ENCODE measurements around the gene PARP1. TPM values are rescaled to one million over a fixed set of nuclear protein-coding genes. Genes with fewer than 3 reads are reported as not detected.

The PARP1 gene
- total RNA-seq, 6 donors from 2014 or later, result 56.5 to 97.9 (median 76.7) TPM

DNA sequence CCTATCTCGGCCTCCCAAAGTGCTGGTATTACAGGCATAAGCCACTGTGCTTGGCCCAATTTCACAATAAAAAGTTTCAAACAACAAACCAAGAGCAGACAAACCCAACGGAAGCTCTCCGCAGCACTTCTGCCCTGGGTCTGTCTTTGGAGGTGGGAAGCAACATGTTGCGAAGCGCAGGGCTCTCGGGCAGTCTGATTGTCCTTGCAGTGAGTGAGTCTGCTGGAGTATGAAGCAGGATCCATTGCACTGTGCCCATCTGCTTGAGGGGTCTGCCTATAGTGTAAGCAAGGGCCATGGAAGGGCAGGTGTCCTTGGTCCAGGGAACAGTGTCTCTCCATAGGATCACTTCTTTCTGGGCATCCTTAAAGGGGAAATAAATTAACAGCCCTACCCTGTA is 14.6 kb upstream of the PARP1 start:
- H3K4me3 ChIP-seq, result no peak overlapping the region
- no peak for ATAC-seq (ENCODE audit: low FRiP score in 2 of 2)
- H3K4me1 ChIP-seq, result peaks cover 0 to 5% (median 0%) of the 10 kb centered on the region in 4 donors
- peak in 1 of 2 donors; percentile 14 for DNase-seq
- TF ChIP-seq POLR2A (IDR thresholded peaks at IDR 0.05) (no peak), POLR2AphosphoS5 (IDR thresholded peaks at IDR 0.05) (no peak), EP300 (IDR thresholded peaks at IDR 0.05) (no peak)
- TF ChIP-seq, protein P1, sequence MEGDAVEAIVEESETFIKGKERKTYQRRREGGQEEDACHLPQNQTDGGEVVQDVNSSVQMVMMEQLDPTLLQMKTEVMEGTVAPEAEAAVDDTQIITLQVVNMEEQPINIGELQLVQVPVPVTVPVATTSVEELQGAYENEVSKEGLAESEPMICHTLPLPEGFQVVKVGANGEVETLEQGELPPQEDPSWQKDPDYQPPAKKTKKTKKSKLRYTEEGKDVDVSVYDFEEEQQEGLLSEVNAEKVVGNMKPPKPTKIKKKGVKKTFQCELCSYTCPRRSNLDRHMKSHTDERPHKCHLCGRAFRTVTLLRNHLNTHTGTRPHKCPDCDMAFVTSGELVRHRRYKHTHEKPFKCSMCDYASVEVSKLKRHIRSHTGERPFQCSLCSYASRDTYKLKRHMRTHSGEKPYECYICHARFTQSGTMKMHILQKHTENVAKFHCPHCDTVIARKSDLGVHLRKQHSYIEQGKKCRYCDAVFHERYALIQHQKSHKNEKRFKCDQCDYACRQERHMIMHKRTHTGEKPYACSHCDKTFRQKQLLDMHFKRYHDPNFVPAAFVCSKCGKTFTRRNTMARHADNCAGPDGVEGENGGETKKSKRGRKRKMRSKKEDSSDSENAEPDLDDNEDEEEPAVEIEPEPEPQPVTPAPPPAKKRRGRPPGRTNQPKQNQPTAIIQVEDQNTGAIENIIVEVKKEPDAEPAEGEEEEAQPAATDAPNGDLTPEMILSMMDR (IDR thresholded peaks at IDR 0.05), result no peak
- no peaks in the 10 kb centered on the region for H3K9me3 ChIP-seq
- H3K27me3 ChIP-seq, result no peaks in the 10 kb centered on the region
- no peak overlapping the region for H3K27ac ChIP-seq
- 97 to 99% methylated on average over 4 to 6 of the region's 6 CpGs for WGBS, 2 donors
- H3K36me3 ChIP-seq, result no peaks in the 10 kb centered on the region

DNA sequence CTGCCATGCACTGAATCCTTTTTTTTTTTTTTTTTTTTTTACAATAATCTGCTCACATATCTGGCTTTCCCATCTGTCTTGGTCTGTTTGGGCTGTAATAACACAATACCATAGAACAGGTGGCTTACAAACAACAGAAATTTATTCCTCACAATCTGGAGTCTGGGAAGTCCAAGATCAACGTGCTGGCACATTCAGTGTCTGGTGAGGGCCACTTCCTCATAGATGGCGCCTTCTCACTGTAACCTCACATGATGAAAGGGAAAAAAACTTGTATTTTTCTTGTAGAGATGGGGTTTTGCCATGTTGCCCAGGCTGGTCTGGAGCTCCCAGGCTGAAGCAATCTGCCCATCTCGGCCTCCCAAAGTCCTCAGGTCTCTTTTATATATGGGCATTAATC is 13.0 kb upstream of the PARP1 start:
- Histone ChIP-seq H3K4me3 (no peak overlapping the region), H3K4me1 (peaks cover 0 to 5% (median 0%) of the 10 kb centered on the region in 4 donors), H3K27me3 (no peaks in the 10 kb centered on the region), H3K36me3 (no peaks in the 10 kb centered on the region), H3K27ac (no peak overlapping the region), H3K9me3 (no peaks in the 10 kb centered on the region)
- no peak for ATAC-seq (ENCODE audit: low FRiP score in 2 of 2)
- TF ChIP-seq EP300 (IDR thresholded peaks at IDR 0.05), result no peak
- TF ChIP-seq, protein P1 (IDR thresholded peaks at IDR 0.05), result no peak
- TF ChIP-seq POLR2A (IDR thresholded peaks at IDR 0.05), result no peak
- TF ChIP-seq POLR2AphosphoS5 (IDR thresholded peaks at IDR 0.05), result no peak
- DNase-seq, result peak in 1 of 2 donors; percentile 16
- WGBS, 2 donors, result 71 to 77% methylated on average over 3 of the region's 3 CpGs

DNA sequence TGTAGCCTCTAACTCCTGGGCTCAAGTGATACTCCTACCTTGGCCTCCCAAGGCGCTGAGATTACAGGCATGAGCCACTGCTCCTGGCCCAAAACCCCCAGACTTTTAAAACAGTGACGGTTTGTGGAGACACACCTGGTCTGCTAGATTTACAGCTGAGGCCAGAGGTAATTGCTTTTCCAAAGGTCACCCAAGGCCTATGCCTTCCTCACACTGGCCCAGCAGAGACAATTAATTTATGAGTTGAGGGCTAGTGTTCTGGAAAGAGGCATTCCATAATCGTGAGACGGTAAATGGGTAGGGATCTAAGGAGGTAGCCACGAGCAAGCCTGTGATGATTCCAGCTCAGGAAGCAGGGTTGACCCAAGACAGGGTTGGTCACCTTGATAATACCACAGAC is 12.4 kb upstream of the PARP1 start:
- Histone ChIP-seq H3K4me1 (peaks cover 0 to 5% (median 0%) of the 10 kb centered on the region in 4 donors), H3K27me3 (no peaks in the 10 kb centered on the region), H3K4me3 (no peak overlapping the region), H3K36me3 (no peaks in the 10 kb centered on the region), H3K27ac (no peak overlapping the region), H3K9me3 (no peaks in the 10 kb centered on the region)
- TF ChIP-seq POLR2A (IDR thresholded peaks at IDR 0.05) (no peak), EP300 (IDR thresholded peaks at IDR 0.05) (no peak), POLR2AphosphoS5 (IDR thresholded peaks at IDR 0.05) (no peak)
- TF ChIP-seq, protein P1 (IDR thresholded peaks at IDR 0.05), result no peak
- ATAC-seq (ENCODE audit: low FRiP score in 2 of 2) (no peak), DNase-seq (no peak)
- 94 to 97% methylated on average over 5 of the region's 5 CpGs for WGBS, 2 donors

DNA sequence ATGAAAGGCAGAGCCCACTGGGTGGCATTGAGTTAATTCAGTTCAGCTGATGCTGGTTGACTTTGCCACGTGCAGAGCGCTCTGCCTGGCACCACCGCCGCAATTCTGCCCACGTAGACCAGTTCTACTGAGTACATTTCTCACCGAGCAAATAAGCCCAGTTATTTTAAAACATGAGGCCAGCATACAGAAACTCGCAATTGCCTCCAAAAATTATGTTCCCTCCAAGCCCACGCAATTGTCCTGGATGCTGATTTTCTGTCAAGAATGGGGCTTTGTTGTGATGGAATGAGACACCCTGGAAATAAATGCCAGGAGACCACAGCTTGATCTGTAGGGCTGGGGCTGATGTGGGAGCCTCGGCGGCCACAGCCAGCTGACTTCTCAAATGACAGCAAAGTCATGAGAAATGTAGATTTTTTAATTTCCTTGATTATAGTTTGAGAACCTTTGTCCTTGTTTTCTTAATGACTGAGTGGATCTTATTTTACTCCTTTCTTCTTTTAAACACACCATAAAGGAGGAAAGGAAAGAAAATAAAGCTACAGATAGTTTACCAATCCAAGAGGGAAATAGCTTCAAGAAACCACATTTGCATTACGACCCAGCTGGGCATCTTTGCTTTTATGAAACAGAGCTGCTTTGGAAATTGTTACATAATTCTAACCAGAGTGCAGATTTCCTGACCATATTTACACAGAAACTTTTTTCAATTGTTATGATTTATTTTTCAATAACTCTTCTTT is 11.6 kb upstream of the PARP1 start:
- 82 to 93% methylated on average over 11 of the region's 11 CpGs for WGBS, 2 donors
- no peak overlapping the region for H3K27ac ChIP-seq

More for the DNA sequence above, 11.6 kb upstream of the PARP1 start:
- no peak for TF ChIP-seq POLR2A (IDR thresholded peaks at IDR 0.05)
- TF ChIP-seq, protein P1 (IDR thresholded peaks at IDR 0.05), result no peak
- Histone ChIP-seq H3K4me1 (no peaks in the 10 kb centered on the region), H3K4me3 (no peak overlapping the region), H3K36me3 (no peaks in the 10 kb centered on the region), H3K27me3 (no peaks in the 10 kb centered on the region), H3K9me3 (no peaks in the 10 kb centered on the region)
- DNase-seq (no peak), ATAC-seq (ENCODE audit: low FRiP score in 2 of 2) (no peak)
